NCI-H1694 (cell line): ENCODE results near the gene RPS5.
A peak's percentile ranks its signal among the peaks of the same experiment; 100 is the strongest.
"Not testable (repeated sequence)": the region's sequence is repeated elsewhere in the genome, so short reads cannot be mapped to it uniquely, and the experiment has no call there.

Source experiments
- DNase-seq: peaks from one replicate; lab custom pipeline; 2025; lab: John Stamatoyannopoulos, UW

The RPS5 gene

GRCh38 chr19:58356766-58357480, 30.1 kb upstream of the RPS5 start:
- DNase-seq, result no peak

- DNase-seq, result no peak
Measured at GRCh38 chr19:58357481-58358145, 29.5 kb upstream of the RPS5 start.

- DNase-seq, result no peak
Measured at GRCh38 chr19:58361900-58362271, 25.2 kb upstream of the RPS5 start.

GRCh38 chr19:58362272-58362994, 24.6 kb upstream of the RPS5 start, which contains the start of gene ZNF497:
Gene ZNF497, minus strand, starts transcription at chr19:58362751. Its CDS starts 5,116 bp downstream, at chr19:58357635.
- peak; percentile 94 for DNase-seq

GRCh38 chr19:58364146-58364545, 22.9 kb upstream of the RPS5 start:
- DNase-seq, result no peak

- no peak for DNase-seq
Measured at GRCh38 chr19:58366585-58367430, 20.3 kb upstream of the RPS5 start.

- DNase-seq, result no peak
Measured at GRCh38 chr19:58367698-58368454, 19.2 kb upstream of the RPS5 start.

- DNase-seq, result no peak
Measured at GRCh38 chr19:58368561-58369360, 18.3 kb upstream of the RPS5 start.

GRCh38 chr19:58372311-58373133, 14.5 kb upstream of the RPS5 start:
- DNase-seq, result no peak

GRCh38 chr19:58374200-58374599, 12.9 kb upstream of the RPS5 start:
- no peak for DNase-seq

GRCh38 chr19:58376724-58377123, 10.3 kb upstream of the RPS5 start:
- not testable (repeated sequence) for DNase-seq

- no peak for DNase-seq
Measured at GRCh38 chr19:58379246-58379645, 7.8 kb upstream of the RPS5 start.

- DNase-seq, result no peak
Measured at GRCh38 chr19:58380037-58380661, 6.9 kb upstream of the RPS5 start.

GRCh38 chr19:58380662-58381459, 6.2 kb upstream of the RPS5 start, which contains the start of gene ZNF837:
Gene ZNF837, minus strand, starts transcription at chr19:58381030. Its CDS starts 11,698 bp downstream, at chr19:58369332.
- peak; percentile 100 for DNase-seq

GRCh38 chr19:58381460-58382212, 5.4 kb upstream of the RPS5 start:
- DNase-seq, result no peak

GRCh38 chr19:58382997-58383603, 4.0 kb upstream of the RPS5 start:
- no peak for DNase-seq
